Uterus (tissue), 2 donors: ENCODE measurements around the gene ATP6V0B.

Experiments
- POLR2A ChIP-seq, 2 donors: fragments of 450-650 bp; IDR thresholded peaks; one replicate each; pipeline ENCODE4 v1.6.1; 2016; ENCODE audit warnings: antibody characterized with exemption in 2 of 2, mild to moderate bottlenecking in 1 of 2, moderate library complexity in 1 of 2
- TF ChIP-seq, protein P1 (sequence below), 4 experiments: fragments of 200-600 bp in 2 of 4; fragments of 450-650 bp in 2 of 4; sonication (generic) in 2 of 4; IDR thresholded peaks; one replicate each; pipeline ENCODE4 v1.5.1; 2016 to 2019; ENCODE audit warnings: antibody characterized with exemption in 4 of 4, mild to moderate bottlenecking in 2 of 4, moderate library complexity in 1 of 4

DNA sequence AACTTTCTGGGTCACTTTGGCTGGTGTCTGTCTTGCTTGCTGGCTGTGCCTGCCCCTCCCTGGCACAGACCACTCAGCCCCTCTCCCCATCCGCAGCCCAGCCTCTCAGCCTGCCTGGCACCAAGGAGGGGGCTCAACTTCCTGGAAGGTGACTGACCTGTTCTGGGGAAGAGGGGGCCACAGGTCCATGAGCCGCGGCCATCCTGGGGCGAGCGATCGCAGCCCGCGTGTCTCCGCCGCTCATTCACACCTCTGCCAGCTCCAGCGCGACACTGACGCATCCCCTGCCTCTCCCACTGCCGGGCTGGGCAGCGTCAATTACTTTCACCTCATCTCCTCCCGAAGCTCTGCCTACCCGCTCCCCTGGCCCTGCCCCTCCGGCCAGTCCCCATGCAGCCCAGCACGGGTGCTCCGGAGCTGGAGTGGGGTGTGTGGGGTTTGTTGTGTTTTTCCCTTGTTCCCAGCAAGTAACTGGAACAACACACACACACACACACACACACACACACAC, 42.2 kb downstream of the ATP6V0B start:
- TF ChIP-seq POLR2A (IDR thresholded peaks at IDR 0.05): no peak
- TF ChIP-seq, protein P1, sequence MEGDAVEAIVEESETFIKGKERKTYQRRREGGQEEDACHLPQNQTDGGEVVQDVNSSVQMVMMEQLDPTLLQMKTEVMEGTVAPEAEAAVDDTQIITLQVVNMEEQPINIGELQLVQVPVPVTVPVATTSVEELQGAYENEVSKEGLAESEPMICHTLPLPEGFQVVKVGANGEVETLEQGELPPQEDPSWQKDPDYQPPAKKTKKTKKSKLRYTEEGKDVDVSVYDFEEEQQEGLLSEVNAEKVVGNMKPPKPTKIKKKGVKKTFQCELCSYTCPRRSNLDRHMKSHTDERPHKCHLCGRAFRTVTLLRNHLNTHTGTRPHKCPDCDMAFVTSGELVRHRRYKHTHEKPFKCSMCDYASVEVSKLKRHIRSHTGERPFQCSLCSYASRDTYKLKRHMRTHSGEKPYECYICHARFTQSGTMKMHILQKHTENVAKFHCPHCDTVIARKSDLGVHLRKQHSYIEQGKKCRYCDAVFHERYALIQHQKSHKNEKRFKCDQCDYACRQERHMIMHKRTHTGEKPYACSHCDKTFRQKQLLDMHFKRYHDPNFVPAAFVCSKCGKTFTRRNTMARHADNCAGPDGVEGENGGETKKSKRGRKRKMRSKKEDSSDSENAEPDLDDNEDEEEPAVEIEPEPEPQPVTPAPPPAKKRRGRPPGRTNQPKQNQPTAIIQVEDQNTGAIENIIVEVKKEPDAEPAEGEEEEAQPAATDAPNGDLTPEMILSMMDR (IDR thresholded peaks at IDR 0.05): no peak
